Measurements from ENCODE around the gene CPNE8. TPM values are rescaled to one million over a fixed set of nuclear protein-coding genes. Genes with fewer than 3 reads are reported as not detected.

CPNE8 gene
- total RNA-seq, 2 donors from 2014 or later, result 8.7 to 18.0 TPM

- Mint-ChIP-seq H3K4me1 (peaks cover 21% of the 10 kb centered on the region), H3K27me3 (ENCODE audit: insufficient read depth) (peaks cover 9% of the 10 kb centered on the region), H3K4me3 (peak overlapping the region; percentile 89), H3K27ac (no peak overlapping the region), H3K9me3 (no peaks in the 10 kb centered on the region), H3K36me3 (ENCODE audit: low read depth) (no peaks in the 10 kb centered on the region)
- TF ChIP-seq CTCF (conservative IDR thresholded peaks at IDR 0.05), result no peak
- DNase-seq, result no peak
- H3K4me1 ChIP-seq (ENCODE audit: control insufficient read depth, insufficient read depth, low read length), result no peaks in the 10 kb centered on the region
- no peaks in the 10 kb centered on the region for H3K27me3 ChIP-seq (ENCODE audit: control insufficient read depth, insufficient read depth, low read length, poor library complexity, severe bottlenecking)
- peak overlapping the region; percentile 93 for H3K4me3 ChIP-seq (ENCODE audit: low read length)
- H3K9me3 ChIP-seq (ENCODE audit: control insufficient read depth, low read length), result no peaks in the 10 kb centered on the region
- no peaks in the 10 kb centered on the region for H3K36me3 ChIP-seq (ENCODE audit: control insufficient read depth, insufficient read depth, low read length)
- no peak overlapping the region for H3K9ac ChIP-seq (ENCODE audit: extremely low read depth, low read length, poor library complexity, severe bottlenecking)
- WGBS, 2 experiments (ENCODE audit: insufficient coverage in 1 of 2, insufficient read length in 1 of 2), result 70% methylated on average over 3 of the region's 3 CpGs; no CpG with 5 or more reads in 1 of the 2 experiments
- no peak overlapping the region for H3K27ac ChIP-seq (ENCODE audit: low read depth, low read length)
Measured at GRCh38 chr12:38903596-38903995, 1.8 kb downstream of the CPNE8 start.

- peak overlapping the region; percentile 5 for H3K4me3 ChIP-seq (ENCODE audit: low read length)
- no peak overlapping the region for H3K27ac ChIP-seq (ENCODE audit: low read depth, low read length)
- H3K4me1 ChIP-seq (ENCODE audit: control insufficient read depth, insufficient read depth, low read length), result no peaks in the 10 kb centered on the region
- WGBS, 2 experiments (ENCODE audit: insufficient coverage in 1 of 2, insufficient read length in 1 of 2), result 50 to 82% methylated on average over 2 of the region's 2 CpGs
- H3K27me3 ChIP-seq (ENCODE audit: control insufficient read depth, insufficient read depth, low read length, poor library complexity, severe bottlenecking), result no peaks in the 10 kb centered on the region
- H3K9ac ChIP-seq (ENCODE audit: extremely low read depth, low read length, poor library complexity, severe bottlenecking), result no peak overlapping the region
- H3K4me3 Mint-ChIP-seq, result no peak overlapping the region
- H3K36me3 ChIP-seq (ENCODE audit: control insufficient read depth, insufficient read depth, low read length), result no peaks in the 10 kb centered on the region
- TF ChIP-seq CTCF (conservative IDR thresholded peaks at IDR 0.05), result no peak
- DNase-seq, result peak; percentile 71
- H3K4me1 Mint-ChIP-seq, result peaks cover 10% of the 10 kb centered on the region
- peak overlapping the region; percentile 66 for H3K27ac Mint-ChIP-seq
- no peaks in the 10 kb centered on the region for H3K9me3 Mint-ChIP-seq
- no peaks in the 10 kb centered on the region for H3K9me3 ChIP-seq (ENCODE audit: control insufficient read depth, low read length)
- no peaks in the 10 kb centered on the region for H3K27me3 Mint-ChIP-seq (ENCODE audit: insufficient read depth)
- no peaks in the 10 kb centered on the region for H3K36me3 Mint-ChIP-seq (ENCODE audit: low read depth)
Measured at GRCh38 chr12:38898001-38898684, 7.2 kb downstream of the CPNE8 start.

GRCh38 chr12:38895446-38895845 lies 9.9 kb downstream of the CPNE8 start:
- H3K9ac ChIP-seq (ENCODE audit: extremely low read depth, low read length, poor library complexity, severe bottlenecking), result no peak overlapping the region
- Mint-ChIP-seq H3K27me3 (ENCODE audit: insufficient read depth) (no peaks in the 10 kb centered on the region), H3K27ac (no peak overlapping the region), H3K4me1 (peaks cover 10% of the 10 kb centered on the region), H3K4me3 (no peak overlapping the region), H3K9me3 (peaks cover 14% of the 10 kb centered on the region), H3K36me3 (ENCODE audit: low read depth) (peaks cover 8% of the 10 kb centered on the region)
- no peak overlapping the region for H3K4me3 ChIP-seq (ENCODE audit: low read length)
- no peaks in the 10 kb centered on the region for H3K4me1 ChIP-seq (ENCODE audit: control insufficient read depth, insufficient read depth, low read length)
- WGBS, 2 experiments (ENCODE audit: insufficient coverage in 1 of 2, insufficient read length in 1 of 2), result 100% methylated on average over 1 of the region's 1 CpG; no CpG with 5 or more reads in 1 of the 2 experiments
- no peak for DNase-seq
- no peak overlapping the region for H3K27ac ChIP-seq (ENCODE audit: low read depth, low read length)
- no peaks in the 10 kb centered on the region for H3K27me3 ChIP-seq (ENCODE audit: control insufficient read depth, insufficient read depth, low read length, poor library complexity, severe bottlenecking)
- TF ChIP-seq CTCF (conservative IDR thresholded peaks at IDR 0.05), result no peak
- peaks cover 15% of the 10 kb centered on the region for H3K9me3 ChIP-seq (ENCODE audit: control insufficient read depth, low read length)
- H3K36me3 ChIP-seq (ENCODE audit: control insufficient read depth, insufficient read depth, low read length), result no peaks in the 10 kb centered on the region
